ENCODE results near the gene MMP11.

The MMP11 gene

GRCh38 chr22:23760056-23760455 lies 12.6 kb upstream of the MMP11 start:
- no peaks in the 10 kb centered on the region for H3K4me1 ChIP-seq (ENCODE audit: low read length)
- H3K9ac ChIP-seq (ENCODE audit: low read length): no peak overlapping the region
- peaks cover 18% of the 10 kb centered on the region for H3K36me3 ChIP-seq (replicated peaks; ENCODE audit: low read depth, low read length)
- H4K20me1 ChIP-seq (ENCODE audit: insufficient read depth, low read length): peaks cover 8% of the 10 kb centered on the region
- H2AFZ ChIP-seq (ENCODE audit: low read depth, low read length): no peak overlapping the region
- H3K4me3 ChIP-seq (ENCODE audit: low read length): no peak overlapping the region
- peaks cover under 1% of the 10 kb centered on the region; the same call in 1 of the 2 replicates for H3K79me2 ChIP-seq (ENCODE audit: low read length)
- no peak overlapping the region for H3K4me2 ChIP-seq (ENCODE audit: low read length)
- H3K9me3 ChIP-seq (ENCODE audit: insufficient read depth, low read length): no peaks in the 10 kb centered on the region
- no peaks in the 10 kb centered on the region for H3K27me3 ChIP-seq (ENCODE audit: low read depth, low read length)
- H3K27ac ChIP-seq (ENCODE audit: low read length): no peak overlapping the region
- no peak for TF ChIP-seq EZH2phosphoT487 (IDR thresholded peaks at IDR 0.05; ENCODE audit: low read depth)
- TF ChIP-seq CTCF (IDR thresholded peaks at IDR 0.05; ENCODE audit: low read depth, low read length): no peak

GRCh38 chr22:23762842-23763578 lies 9.6 kb upstream of the MMP11 start, which contains the start of gene C22orf15:
Gene C22orf15, plus strand, starts transcription at chr22:23762990. Its CDS starts 317 bp downstream, at chr22:23763307.
- peaks cover 4% of the 10 kb centered on the region for H3K4me1 ChIP-seq (ENCODE audit: low read length)
- TF ChIP-seq EZH2phosphoT487 (IDR thresholded peaks at IDR 0.05; ENCODE audit: low read depth): no peak
- TF ChIP-seq CTCF (IDR thresholded peaks at IDR 0.05; ENCODE audit: low read depth, low read length): no peak
- H3K4me3 ChIP-seq (ENCODE audit: low read length): no peak within 1 kb of the TSS
- no peaks in the 10 kb centered on the region for H3K9me3 ChIP-seq (ENCODE audit: insufficient read depth, low read length)
- H3K27me3 ChIP-seq (ENCODE audit: low read depth, low read length): no peaks in the 10 kb centered on the region
- no peak within 1 kb of the TSS for H2AFZ ChIP-seq (ENCODE audit: low read depth, low read length)
- no peak within 1 kb of the TSS for H3K4me2 ChIP-seq (ENCODE audit: low read length)
- H3K27ac ChIP-seq (ENCODE audit: low read length): no peak within 1 kb of the TSS
- H4K20me1 ChIP-seq (ENCODE audit: insufficient read depth, low read length): peaks cover 12% of the 10 kb centered on the region
- peaks cover 25% of the 10 kb centered on the region for H3K79me2 ChIP-seq (ENCODE audit: low read length)
- no peak within 1 kb of the TSS for H3K9ac ChIP-seq (ENCODE audit: low read length)
- peaks cover 27% of the 10 kb centered on the region for H3K36me3 ChIP-seq (replicated peaks; ENCODE audit: low read depth, low read length)

- no peaks in the 10 kb centered on the region for H3K27me3 ChIP-seq (ENCODE audit: low read depth, low read length)
- H3K36me3 ChIP-seq (replicated peaks; ENCODE audit: low read depth, low read length): peaks cover 27% of the 10 kb centered on the region
- H4K20me1 ChIP-seq (ENCODE audit: insufficient read depth, low read length): peaks cover 12% of the 10 kb centered on the region
- H3K9me3 ChIP-seq (ENCODE audit: insufficient read depth, low read length): no peaks in the 10 kb centered on the region
- no peak overlapping the region for H3K9ac ChIP-seq (ENCODE audit: low read length)
- no peak overlapping the region for H2AFZ ChIP-seq (ENCODE audit: low read depth, low read length)
- no peak overlapping the region for H3K27ac ChIP-seq (ENCODE audit: low read length)
- no peak overlapping the region for H3K4me3 ChIP-seq (ENCODE audit: low read length)
- TF ChIP-seq EZH2phosphoT487 (IDR thresholded peaks at IDR 0.05; ENCODE audit: low read depth) (no peak), CTCF (IDR thresholded peaks at IDR 0.05; ENCODE audit: low read depth, low read length) (no peak)
- peaks cover 9% of the 10 kb centered on the region for H3K4me1 ChIP-seq (ENCODE audit: low read length)
- H3K79me2 ChIP-seq (ENCODE audit: low read length): peaks cover 27% of the 10 kb centered on the region
- H3K4me2 ChIP-seq (ENCODE audit: low read length): no peak overlapping the region
These were observed 9.1 kb upstream of the MMP11 start for GRCh38 chr22:23763579-23763945.

- Histone ChIP-seq H3K9me3 (ENCODE audit: insufficient read depth, low read length) (no peaks in the 10 kb centered on the region), H3K4me2 (ENCODE audit: low read length) (no peak overlapping the region), H3K4me3 (ENCODE audit: low read length) (no peak overlapping the region), H2AFZ (ENCODE audit: low read depth, low read length) (no peak overlapping the region), H3K79me2 (ENCODE audit: low read length) (peaks cover 27% of the 10 kb centered on the region), H3K9ac (ENCODE audit: low read length) (no peak overlapping the region), H3K27ac (ENCODE audit: low read length) (no peak overlapping the region), H3K36me3 (replicated peaks; ENCODE audit: low read depth, low read length) (peaks cover 27% of the 10 kb centered on the region), H3K27me3 (ENCODE audit: low read depth, low read length) (no peaks in the 10 kb centered on the region), H4K20me1 (ENCODE audit: insufficient read depth, low read length) (peaks cover 12% of the 10 kb centered on the region), H3K4me1 (ENCODE audit: low read length) (peaks cover 13% of the 10 kb centered on the region)
- TF ChIP-seq EZH2phosphoT487 (IDR thresholded peaks at IDR 0.05; ENCODE audit: low read depth): no peak
- no peak for TF ChIP-seq CTCF (IDR thresholded peaks at IDR 0.05; ENCODE audit: low read depth, low read length)
These were observed 8.7 kb upstream of the MMP11 start for GRCh38 chr22:23763954-23764353.
